ENCODE results near the gene A1BG. TPM values are rescaled to one million over a fixed set of nuclear protein-coding genes. Genes with fewer than 3 reads are reported as not detected.

A1BG gene
- total and polyA plus RNA-seq, 2 of the 8 experiments (the other 6 are each of a cell fraction or from before 2014, with no cell fraction given), result 20.8 to 69.6 TPM

DNA sequence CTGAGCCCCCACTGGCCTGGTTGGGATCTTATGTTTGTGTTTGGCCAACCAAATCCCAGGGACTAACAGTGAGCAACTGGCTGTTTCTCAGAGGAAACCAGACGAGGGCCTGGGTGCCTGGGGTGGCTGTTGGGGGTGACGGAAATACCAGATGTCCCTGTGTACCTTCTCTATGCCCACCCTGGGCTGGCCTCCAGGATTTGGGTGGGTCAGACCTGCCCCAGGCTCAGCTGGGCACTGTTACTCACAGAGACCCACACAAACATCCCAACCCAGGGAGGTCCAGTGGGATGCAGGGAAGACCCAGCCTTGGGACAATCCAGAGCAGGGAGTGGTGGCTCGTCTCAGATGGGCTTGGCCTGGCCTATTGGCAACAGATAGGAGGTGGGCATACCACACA, 17.7 kb downstream of the A1BG start:
- H3K4ac ChIP-seq (replicated peaks; ENCODE audit: insufficient read length, low read depth, low read length), result no peak overlapping the region
- H3K9ac ChIP-seq (replicated peaks in 1 of 4; ENCODE audit: extremely low read depth in 1 of 4, low read depth in 3 of 4, low read length in 3 of 4), result no peak overlapping the region
- no peak overlapping the region for H2BK20ac ChIP-seq (ENCODE audit: low read length)
- H2BK15ac ChIP-seq (ENCODE audit: low read length), result no peak overlapping the region
- no peak overlapping the region for H4K5ac ChIP-seq (ENCODE audit: insufficient read length, low read depth, low read length)
- no peak overlapping the region for H2BK120ac ChIP-seq (replicated peaks; ENCODE audit: low read depth, low read length)
- no peak overlapping the region; the same call in 1 of the 2 replicates for H4K8ac ChIP-seq (ENCODE audit: extremely low read depth, insufficient read depth, low read length)
- H3K18ac ChIP-seq (ENCODE audit: extremely low read depth, low read length), result no peak overlapping the region
- H2AK5ac ChIP-seq (ENCODE audit: low read depth, low read length), result no peak overlapping the region
- H3K14ac ChIP-seq (ENCODE audit: insufficient read length), result no peak overlapping the region
- WGBS, 2 experiments (ENCODE audit: extremely low coverage in 1 of 2, insufficient coverage in 1 of 2, insufficient read length in 1 of 2, insufficient replicate concordance in 2 of 2, low coverage in 1 of 2, low lambda C conversion rate in 2 of 2, missing lambda C conversion rate in 1 of 2), result 85% methylated on average over 3 of the region's 3 CpGs; no CpG with 5 or more reads in 1 of the 2 experiments
- H2BK12ac ChIP-seq (ENCODE audit: low read depth, low read length), result no peak overlapping the region
- H3K4me2 ChIP-seq (ENCODE audit: insufficient read depth in 1 of 2, low read depth in 2 of 2, low read length in 2 of 2), result no peak overlapping the region
- no peak overlapping the region for H3K4me3 ChIP-seq (ENCODE audit: extremely low read depth in 1 of 4, insufficient read depth in 2 of 4, low read depth in 3 of 4, low read length in 4 of 4)
- no peak overlapping the region for H4K91ac ChIP-seq (replicated peaks; ENCODE audit: insufficient read length, low read length)
- H3K27me3 ChIP-seq (replicated peaks in 1 of 4; ENCODE audit: control insufficient read depth in 3 of 4, extremely low read depth in 1 of 4, insufficient read depth in 3 of 4, low read length in 3 of 4), result no peaks in the 10 kb centered on the region
- no peaks in the 10 kb centered on the region for H3K79me2 ChIP-seq (ENCODE audit: control insufficient read depth in 1 of 2, insufficient read depth in 2 of 2, low read length in 2 of 2)
- ChIA-PET POLR2A (ENCODE audit: partially characterized antibody) (interaction anchor here (0.6 kb wide), 1 partner anchor 94 kb away, joined by 6 read pairs; no protein-coding TSS in a partner anchor), CTCF (ENCODE audit: partially characterized antibody) (interaction anchor here (1.2 to 1.3 kb wide), 2 partner anchors 11 to 183 kb away, joined by 3 to 6 read pairs; no protein-coding TSS in a partner anchor)
- H3K79me1 ChIP-seq (ENCODE audit: low read depth, low read length), result no peaks in the 10 kb centered on the region
- no peaks in the 10 kb centered on the region for H3K23me2 ChIP-seq (ENCODE audit: low read depth, low read length)
- H3K36me3 ChIP-seq (ENCODE audit: control insufficient read depth in 2 of 4, insufficient read depth in 4 of 4, low read length in 3 of 4), result peaks cover 0 to 9% (median 3%) of the 10 kb centered on the region in 4 experiments; a peak in 3 of 8 replicates
- H2BK5ac ChIP-seq (ENCODE audit: low read depth, low read length), result no peak overlapping the region
- H2AFZ ChIP-seq (ENCODE audit: low read length), result no peak overlapping the region
- H3K27ac ChIP-seq (ENCODE audit: low read depth, low read length), result no peak overlapping the region
- H4K20me1 ChIP-seq (replicated peaks in 1 of 2; ENCODE audit: control insufficient read depth in 1 of 2, insufficient read depth in 2 of 2, low read length in 2 of 2), result peaks cover 3 to 8% of the 10 kb centered on the region in 2 experiments
- no peak overlapping the region for H3K23ac ChIP-seq (ENCODE audit: insufficient read length)
- DNase-seq (ENCODE audit: low read depth in 1 of 2, low spot score in 2 of 2) (no peak), FAIRE-seq (no peak)
- H3K56ac ChIP-seq (replicated peaks; ENCODE audit: insufficient read length, low read depth, low read length), result no peak overlapping the region
- peaks cover 5 to 6% of the 10 kb centered on the region in 2 experiments; a peak in 2 of 4 replicates for H3K9me3 ChIP-seq (ENCODE audit: insufficient read depth in 2 of 2, low read depth in 1 of 2, low read length in 1 of 2)
- no peaks in the 10 kb centered on the region for H3K4me1 ChIP-seq (replicated peaks in 1 of 4; ENCODE audit: control insufficient read depth in 3 of 4, insufficient read depth in 4 of 4, low read length in 3 of 4)
- TF ChIP-seq BACH1 (IDR thresholded peaks at IDR 0.05; ENCODE audit: low read length) (no peak), GTF2F1 (IDR thresholded peaks at IDR 0.05; ENCODE audit: borderline replicate concordance, low read depth, low read length) (no peak), HDAC6 (IDR thresholded peaks at IDR 0.05; ENCODE audit: low read depth, low read length) (no peak), EP300 (IDR thresholded peaks at IDR 0.05; ENCODE audit: borderline replicate concordance in 1 of 2, low read depth in 2 of 2, low read length in 2 of 2) (no peak), TEAD4 (IDR thresholded peaks at IDR 0.05; ENCODE audit: low read depth, low read length) (no peak), YY1 (IDR thresholded peaks at IDR 0.05; ENCODE audit: low read depth, low read length) (no peak), PHF8 (conservative IDR thresholded peaks at IDR 0.05; ENCODE audit: low read depth, low read length) (no peak), ATF2 (IDR thresholded peaks at IDR 0.05; ENCODE audit: low read length) (no peak)
- TF ChIP-seq, protein P1, sequence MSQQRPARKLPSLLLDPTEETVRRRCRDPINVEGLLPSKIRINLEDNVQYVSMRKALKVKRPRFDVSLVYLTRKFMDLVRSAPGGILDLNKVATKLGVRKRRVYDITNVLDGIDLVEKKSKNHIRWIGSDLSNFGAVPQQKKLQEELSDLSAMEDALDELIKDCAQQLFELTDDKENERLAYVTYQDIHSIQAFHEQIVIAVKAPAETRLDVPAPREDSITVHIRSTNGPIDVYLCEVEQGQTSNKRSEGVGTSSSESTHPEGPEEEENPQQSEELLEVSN (IDR thresholded peaks at IDR 0.05), result no peak
- TF ChIP-seq, protein P2, sequence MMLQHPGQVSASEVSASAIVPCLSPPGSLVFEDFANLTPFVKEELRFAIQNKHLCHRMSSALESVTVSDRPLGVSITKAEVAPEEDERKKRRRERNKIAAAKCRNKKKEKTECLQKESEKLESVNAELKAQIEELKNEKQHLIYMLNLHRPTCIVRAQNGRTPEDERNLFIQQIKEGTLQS (IDR thresholded peaks at IDR 0.05; ENCODE audit: insufficient read depth, low read depth, low read length), result no peak
